Fibroblast of skin of scalp (primary cell): Measurements from ENCODE around the gene ZNF678.
"Not testable (repeated sequence)": the region's sequence is repeated elsewhere in the genome, so short reads cannot be mapped to it uniquely, and the experiment has no call there.

Source experiments
- DNase-seq: peaks from one replicate; pipeline ENCODE4 v3.0.0-alpha.2; 2013

Gene ZNF678

GRCh38 chr1:227551881-227552280 is 11.5 kb upstream of the ZNF678 start:
- not testable (repeated sequence) for DNase-seq

GRCh38 chr1:227556288-227556687 is 7.1 kb upstream of the ZNF678 start:
- DNase-seq, result no peak

GRCh38 chr1:227557962-227558725 is 5.2 kb upstream of the ZNF678 start:
- no peak for DNase-seq

- DNase-seq, result no peak
Measured at GRCh38 chr1:227558732-227559262, 4.6 kb upstream of the ZNF678 start.

GRCh38 chr1:227559499-227559898 is 3.9 kb upstream of the ZNF678 start:
- DNase-seq, result no peak

GRCh38 chr1:227559926-227560325 is 3.4 kb upstream of the ZNF678 start:
- DNase-seq, result no peak

GRCh38 chr1:227560393-227561173 is 2.8 kb upstream of the ZNF678 start:
- DNase-seq, result no peak

- no peak for DNase-seq
Measured at GRCh38 chr1:227561241-227561907, 2.0 kb upstream of the ZNF678 start.

- no peak for DNase-seq
Measured at GRCh38 chr1:227562037-227562436, 1.3 kb upstream of the ZNF678 start.

GRCh38 chr1:227562933-227563323 is 428 bp upstream of the ZNF678 start:
- DNase-seq, result no peak

- no peak for DNase-seq
Measured at GRCh38 chr1:227567256-227567655, 3.9 kb downstream of the ZNF678 start.

- no peak for DNase-seq
Measured at GRCh38 chr1:227568593-227568992, 5.2 kb downstream of the ZNF678 start.

- no peak for DNase-seq
Measured at GRCh38 chr1:227572752-227573151, 9.4 kb downstream of the ZNF678 start.

GRCh38 chr1:227574926-227575325 is 11.6 kb downstream of the ZNF678 start:
- no peak for DNase-seq

- no peak for DNase-seq
Measured at GRCh38 chr1:227576189-227576588, 12.8 kb downstream of the ZNF678 start.

GRCh38 chr1:227577500-227577899 is 14.1 kb downstream of the ZNF678 start:
- DNase-seq, result no peak

- DNase-seq, result no peak
Measured at GRCh38 chr1:227583354-227583753, 20.0 kb downstream of the ZNF678 start.

GRCh38 chr1:227586733-227587132 is 23.4 kb downstream of the ZNF678 start:
- no peak for DNase-seq

GRCh38 chr1:227587968-227588367 is 24.6 kb downstream of the ZNF678 start:
- no peak for DNase-seq

- DNase-seq, result not testable (repeated sequence)
Measured at GRCh38 chr1:227588769-227589168, 25.4 kb downstream of the ZNF678 start.

- not testable (repeated sequence) for DNase-seq
Measured at GRCh38 chr1:227589777-227590176, 26.4 kb downstream of the ZNF678 start.

- DNase-seq, result not testable (repeated sequence)
Measured at GRCh38 chr1:227596222-227596621, 32.9 kb downstream of the ZNF678 start.

GRCh38 chr1:227603327-227603726 is 40.0 kb downstream of the ZNF678 start:
- DNase-seq, result no peak
